GM18520 (cell line): ENCODE measurements around the gene SCAF11.
A peak's percentile ranks its signal among the peaks of the same experiment; 100 is the strongest.

Experiments
- ATAC-seq: cut with Tn5 transposase; IDR thresholded peaks from one replicate; pipeline ENCODE4 v1.9.1; 2021; ENCODE audit not compliant: unreplicated experiment

Gene SCAF11

DNA sequence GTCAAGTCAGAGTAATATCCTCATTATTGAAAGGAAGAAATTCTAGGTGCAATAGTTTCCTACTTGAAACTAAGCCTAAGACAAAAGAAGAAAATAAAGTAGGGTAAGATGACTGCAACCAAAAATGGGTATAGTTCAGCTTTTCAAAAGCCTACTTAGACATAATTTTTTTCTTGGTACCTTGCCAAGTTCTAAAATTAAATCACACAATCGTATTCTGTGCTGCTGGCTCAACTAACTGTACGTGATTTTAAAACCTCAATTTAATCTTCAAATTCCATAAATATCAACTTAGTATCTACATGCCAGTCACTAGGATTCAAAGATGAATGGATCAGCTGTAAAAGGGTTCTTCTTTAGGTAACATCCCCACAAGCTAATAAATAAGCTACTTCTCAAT, 56.9 kb downstream of the SCAF11 start:
- no peak for ATAC-seq

DNA sequence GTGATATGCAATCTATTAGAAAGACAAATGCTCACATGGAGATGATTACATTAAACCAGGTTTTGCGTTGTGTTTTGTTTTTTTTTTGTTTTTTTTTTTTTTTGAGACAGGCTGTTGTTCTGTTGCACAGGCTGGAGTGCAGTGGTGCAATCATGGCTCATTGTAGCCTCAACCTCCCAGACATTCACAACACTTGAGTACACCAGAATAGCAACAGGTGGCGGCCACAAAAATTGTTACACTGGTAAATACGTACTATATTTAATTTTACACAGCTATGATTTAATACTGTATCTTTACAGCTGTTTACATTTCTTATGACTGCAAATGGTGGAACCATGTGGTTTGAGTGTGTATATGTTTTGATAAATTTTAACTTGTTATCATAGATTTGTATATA, 60.0 kb downstream of the SCAF11 start:
- ATAC-seq, result no peak

DNA sequence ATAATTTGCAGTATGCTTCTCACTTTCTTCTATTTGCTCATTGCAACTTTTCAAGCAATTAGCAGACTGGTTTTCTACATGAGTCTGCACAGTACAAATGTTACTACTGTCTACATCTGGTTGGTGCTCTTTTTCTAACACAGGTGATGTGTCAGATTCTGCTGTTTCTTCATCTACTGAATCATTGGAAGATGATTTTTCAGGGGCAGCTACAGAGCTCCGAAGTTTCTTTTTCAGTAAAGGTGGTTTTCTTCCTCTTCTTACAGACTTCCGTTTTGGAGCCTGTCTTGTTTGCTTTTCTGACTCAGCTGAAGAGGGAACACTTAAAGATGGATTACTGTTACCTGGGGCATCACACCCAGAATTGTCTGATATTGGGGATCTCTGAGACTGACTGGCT, 62.1 kb downstream of the SCAF11 start:
- ATAC-seq, result no peak

DNA sequence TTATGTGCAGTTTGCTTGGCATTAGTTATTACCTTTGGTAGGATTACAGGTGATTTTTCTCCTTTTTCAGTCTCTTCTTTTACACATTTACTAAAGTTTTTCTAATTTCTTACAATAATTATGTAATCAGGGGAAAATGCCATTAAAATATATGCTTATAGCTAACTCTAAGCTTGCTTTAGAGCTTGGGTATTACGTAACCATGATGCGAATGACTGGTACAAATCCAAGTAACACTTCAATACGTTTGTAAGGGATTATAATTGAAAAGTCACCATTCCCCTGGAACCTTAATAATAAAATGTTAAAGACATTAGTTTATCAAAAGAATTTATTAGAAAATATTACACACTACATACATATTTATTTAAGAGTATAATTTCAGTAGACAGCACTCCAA, 71.6 kb downstream of the SCAF11 start:
- ATAC-seq, result no peak

DNA sequence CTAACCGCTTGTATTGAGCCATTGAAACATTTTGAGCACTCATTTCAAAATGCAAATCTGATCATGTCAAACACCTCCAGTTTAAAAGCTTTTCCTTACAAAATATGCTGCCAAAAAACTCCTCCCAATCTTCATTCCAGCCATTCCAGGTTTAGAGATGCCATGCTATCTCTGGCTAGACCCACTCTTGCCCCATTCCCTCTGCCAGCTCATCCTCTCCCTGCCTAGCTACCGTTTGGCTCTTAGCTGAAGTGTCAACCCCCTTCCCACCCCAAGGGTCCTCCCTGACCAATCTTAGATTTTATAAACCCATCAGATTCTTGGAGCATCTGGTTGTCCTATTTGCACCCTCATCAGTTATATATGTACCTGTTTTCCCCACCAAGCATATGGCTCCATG, 75.0 kb downstream of the SCAF11 start:
- ATAC-seq, result no peak

DNA sequence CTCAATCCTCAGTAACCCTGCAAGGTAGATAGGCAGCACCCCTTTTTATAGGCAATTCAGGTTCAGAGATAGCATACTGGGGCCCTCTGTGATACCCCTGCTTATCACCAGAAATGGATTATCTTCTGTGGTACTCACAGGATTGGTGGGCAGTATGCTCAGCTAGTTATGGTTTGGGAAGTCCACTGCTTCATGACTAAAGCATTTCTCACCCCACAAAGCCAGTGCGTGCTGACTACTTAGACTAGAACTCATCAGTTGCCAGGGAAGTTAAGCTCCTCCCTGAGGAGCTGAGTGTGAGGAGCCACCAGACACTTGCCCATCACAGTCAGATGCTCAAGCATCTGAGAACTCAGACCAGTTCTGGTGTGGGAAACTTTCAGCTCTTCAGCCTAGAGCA, 76.3 kb downstream of the SCAF11 start:
- no peak for ATAC-seq

DNA sequence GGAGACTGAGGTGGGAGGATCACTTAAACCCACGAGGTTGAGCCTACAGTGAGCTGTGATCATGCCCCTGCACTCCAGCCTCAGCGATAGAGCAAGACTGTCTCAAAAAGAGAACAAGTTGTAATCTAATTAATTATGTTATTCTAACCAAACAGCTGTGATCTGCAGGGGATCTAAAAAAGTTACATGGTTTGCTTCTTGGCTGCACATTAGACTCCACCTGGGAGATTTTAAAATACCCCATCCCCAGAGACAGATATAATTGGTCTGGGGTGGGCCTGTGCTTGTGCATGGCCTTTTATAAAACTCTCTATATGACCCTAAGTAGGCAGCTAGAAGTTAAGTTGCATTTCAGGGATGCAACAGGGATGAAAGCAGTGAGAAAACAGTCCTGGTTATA, 76.7 kb downstream of the SCAF11 start:
- ATAC-seq, result no peak

DNA sequence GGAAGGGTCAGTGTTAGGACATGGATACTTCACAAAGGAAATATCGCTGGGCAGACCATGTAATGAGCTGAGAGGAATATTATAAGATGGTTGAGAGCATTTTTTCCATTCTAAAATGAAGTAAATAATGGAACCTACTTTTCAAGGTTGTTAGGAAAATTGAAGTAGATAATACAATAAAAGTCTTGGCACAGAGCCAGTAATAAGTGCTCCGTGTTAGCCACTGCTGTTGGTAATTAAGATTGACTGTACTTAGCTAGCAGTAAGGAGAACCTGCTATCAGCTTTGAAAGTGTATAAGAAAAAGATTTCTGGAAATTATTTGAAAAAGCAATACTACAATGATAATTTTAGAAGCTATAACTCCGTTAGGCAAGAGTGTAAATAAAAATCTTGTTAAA, 77.6 kb downstream of the SCAF11 start:
- ATAC-seq, result no peak

DNA sequence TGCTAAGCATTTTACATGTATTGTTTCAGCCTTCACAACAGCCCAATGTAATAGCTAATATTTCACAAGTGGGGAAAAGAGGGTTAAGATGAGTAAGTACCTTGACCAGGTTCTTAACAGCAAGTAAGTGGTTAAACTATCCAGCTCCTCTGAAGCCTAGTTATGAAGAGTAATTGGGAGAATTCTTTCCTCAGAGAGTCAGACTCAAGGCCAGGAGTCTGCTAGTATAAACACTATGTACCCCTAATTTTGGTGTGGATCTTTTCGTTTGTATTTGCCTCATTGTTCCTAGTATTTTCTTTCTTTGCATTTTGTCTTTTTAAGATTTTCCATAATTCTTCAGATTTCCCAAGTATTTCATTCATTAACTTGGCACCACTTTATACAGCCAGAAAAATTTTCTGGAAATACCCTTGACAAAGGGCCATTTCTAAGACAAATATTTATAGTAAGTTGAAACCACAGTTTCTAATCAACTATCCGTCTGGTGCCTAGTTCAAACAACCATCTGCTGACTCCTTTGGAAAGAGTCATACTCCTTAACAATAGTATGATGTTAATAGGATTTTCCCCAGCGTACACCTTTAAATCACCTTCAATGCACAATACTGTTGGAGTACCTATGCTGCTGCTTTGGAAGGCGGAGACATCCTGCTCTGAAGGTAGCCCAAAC, 81.2 kb downstream of the SCAF11 start:
- ATAC-seq, result no peak

DNA sequence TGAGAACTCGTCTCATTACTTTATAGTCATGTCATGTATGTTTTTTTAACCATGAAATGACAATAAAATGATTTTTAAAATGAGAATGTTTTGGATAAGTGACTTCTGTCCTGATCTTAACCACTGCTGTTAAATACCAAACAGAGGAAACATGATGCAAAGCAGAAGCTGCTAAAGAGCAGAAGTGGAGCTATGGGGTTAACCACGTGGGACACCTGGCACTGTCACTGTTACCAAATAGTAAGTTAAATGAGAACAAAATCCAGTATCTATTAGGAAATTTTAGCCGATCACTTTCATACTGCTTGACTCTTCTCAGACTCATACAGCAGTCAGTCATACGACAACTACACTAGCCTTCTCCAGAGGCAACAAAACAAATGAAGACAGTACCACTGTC, 82.4 kb downstream of the SCAF11 start:
- peak; percentile 78 for ATAC-seq

DNA sequence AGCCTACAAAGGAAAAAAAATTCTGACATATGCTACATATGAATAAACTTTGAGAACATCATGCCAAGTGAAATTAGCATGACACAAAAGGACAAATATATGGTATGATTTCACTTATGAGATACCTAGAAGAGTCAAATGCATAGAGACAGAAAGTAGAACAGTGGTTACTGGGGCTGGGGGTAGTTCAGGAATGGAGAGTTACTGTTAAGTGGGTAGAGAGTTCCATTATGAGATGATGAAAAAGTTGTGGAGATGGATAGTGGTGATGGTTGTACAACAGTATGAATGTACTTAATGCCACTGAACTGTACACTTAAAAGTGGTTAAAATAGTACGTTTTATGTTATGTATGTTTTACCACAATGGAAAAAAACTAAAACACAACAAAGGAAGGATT, 92.3 kb downstream of the SCAF11 start:
- ATAC-seq, result no peak

DNA sequence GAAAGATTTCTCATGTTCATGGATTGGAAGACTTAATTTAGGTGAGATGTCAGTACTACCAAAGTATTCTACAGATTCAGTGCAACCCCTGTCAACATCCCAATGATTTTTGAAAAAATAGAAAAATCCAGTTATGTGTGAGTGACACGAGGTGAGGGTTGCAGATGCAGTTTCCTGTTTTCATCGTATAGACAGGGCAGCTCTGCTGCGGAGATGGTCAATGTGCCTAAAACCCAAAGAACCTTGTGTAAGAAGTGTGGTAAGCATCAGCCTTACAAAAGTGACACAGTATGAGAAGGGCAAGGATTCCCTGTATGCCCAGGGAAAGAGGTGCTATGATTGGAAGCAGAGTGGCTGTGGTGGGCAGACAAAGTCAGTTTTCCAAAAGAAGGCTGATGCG, 94.4 kb downstream of the SCAF11 start:
- ATAC-seq, result no peak

DNA sequence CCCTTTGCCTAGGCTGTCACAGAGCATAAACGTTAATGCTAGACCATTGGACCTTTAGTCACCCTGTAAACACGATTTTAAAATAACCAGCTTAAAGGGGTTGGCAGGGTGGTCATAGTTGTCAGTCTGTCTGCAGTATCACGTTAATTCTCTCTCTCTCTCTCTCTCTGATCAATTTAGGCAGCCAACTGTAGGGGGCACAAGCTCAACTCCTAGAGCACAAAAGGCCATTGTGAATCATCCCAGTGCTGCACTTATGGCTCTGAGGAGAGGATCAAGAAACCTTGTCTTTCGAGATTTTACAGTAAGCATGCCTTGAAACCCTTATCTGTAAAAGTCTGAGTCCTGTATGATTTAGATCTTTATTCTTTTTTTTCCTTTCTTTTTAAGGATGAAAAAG, 97.1 kb downstream of the SCAF11 start:
- no peak for ATAC-seq

DNA sequence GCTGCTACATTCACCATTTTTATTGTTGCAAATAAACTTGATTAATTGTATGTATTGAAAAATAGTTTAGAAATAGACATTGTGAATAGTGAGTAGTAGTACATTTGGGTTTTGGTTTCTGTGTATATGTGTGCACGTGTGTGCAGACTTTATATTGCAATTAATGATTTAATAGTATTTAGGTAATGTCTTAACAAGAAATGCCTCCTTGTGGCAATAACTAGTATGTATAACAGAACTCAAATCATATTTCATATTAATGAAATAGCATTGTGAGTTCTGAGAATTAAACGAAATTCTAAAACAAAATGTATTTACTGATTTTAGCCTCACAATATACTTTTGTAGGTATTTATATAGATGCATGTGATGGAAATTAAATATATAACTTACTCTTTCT, 100.1 kb downstream of the SCAF11 start:
- no peak for ATAC-seq

DNA sequence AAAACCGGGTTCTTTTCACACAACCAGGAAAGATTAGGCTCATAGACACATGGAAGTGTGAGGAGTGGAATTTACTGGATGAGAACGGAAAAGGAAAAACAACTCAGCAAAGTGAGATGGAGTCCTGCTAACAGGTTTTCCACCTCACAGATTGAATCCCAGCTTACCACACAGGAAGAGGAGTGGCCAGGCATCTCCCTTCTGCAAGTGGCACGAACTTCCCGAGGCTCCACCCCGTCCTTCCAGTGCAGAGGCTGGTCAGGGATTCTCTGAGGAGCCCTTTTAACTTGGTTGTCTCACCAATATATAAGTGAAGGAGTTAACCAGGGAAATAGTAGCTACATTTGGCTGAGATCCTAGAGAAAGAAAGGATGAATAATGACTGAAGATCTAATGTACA, 102.8 kb downstream of the SCAF11 start:
- no peak for ATAC-seq

DNA sequence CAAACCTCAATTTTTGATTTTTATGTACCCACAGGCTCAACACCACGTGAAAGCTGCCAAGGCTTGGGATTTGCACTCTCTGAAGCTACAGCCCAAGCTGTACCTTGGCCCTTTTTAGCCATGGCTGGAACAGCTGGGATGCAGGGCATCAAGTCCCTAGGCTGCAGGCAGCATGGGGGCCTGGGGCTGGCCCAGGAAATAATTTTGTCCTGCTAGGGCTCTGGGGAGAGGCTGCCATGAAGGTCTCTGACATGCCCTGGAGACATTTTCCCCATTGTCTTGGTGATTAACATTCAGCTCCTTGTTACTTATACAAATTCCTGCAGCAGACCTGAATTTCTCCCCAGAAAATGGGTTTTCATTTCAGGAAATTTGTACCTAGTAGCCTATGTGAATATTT, 103.7 kb downstream of the SCAF11 start:
- ATAC-seq, result no peak

DNA sequence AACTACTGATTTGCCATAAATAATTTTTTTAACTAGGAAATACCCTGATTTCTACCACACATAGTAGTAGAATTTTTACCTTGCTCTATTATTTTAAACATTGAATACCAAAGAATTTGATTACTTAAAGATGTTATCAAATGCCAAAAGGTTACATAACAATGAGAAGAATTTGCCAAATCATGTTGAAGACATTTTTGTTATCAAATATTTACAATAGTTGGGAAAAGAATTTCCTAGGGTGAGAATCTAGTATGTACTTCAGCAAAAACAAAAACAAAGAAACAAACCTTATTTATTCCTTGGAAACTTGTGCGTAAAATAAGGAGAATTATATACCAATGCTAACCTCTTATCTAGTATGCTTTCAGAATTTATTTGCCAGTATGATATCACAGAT, 107.2 kb downstream of the SCAF11 start:
- ATAC-seq, result no peak

DNA sequence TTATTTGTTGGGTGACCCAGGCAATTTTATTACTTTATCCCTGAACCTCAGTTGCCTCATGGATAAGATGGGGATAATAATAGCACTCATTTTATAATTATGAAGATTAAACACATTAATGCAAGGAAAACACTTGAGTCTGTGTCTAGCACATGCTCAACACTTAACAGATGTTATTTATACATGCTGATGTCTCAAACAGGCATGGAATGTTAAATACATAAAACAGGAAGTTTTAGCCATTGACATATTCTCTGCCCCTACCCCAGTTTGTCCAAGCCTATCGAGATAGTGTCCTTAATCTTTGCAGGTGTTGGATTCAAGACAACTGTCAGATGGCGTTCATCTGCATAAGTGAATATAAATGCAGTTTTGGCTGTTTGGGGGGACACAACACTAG, 109.8 kb downstream of the SCAF11 start:
- ATAC-seq, result no peak

DNA sequence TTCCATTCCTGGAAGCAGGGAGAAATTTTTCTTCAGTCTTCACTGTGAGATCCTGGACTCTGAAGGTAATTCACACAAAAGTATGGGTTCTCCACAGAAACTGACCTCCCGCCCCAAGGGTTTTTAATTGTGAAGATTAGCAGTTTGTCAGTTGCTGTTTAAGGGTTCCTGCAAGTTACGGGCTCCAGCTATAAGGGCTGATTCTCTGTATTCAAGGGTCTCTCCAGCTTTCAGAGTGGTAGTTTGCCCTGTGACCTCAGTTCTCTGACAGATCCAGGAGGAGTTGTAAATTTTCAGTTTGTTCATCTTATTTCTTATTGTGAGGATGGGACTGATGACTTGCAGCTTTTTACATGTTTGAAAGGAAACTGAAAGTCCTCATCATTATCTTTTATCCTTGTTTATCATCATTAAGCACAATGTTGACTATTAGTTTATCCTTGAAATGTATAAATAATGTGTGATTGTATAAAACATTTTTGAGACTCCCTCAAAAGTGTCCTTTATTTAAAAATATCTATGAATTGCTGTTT, 110.9 kb downstream of the SCAF11 start:
- ATAC-seq, result no peak

DNA sequence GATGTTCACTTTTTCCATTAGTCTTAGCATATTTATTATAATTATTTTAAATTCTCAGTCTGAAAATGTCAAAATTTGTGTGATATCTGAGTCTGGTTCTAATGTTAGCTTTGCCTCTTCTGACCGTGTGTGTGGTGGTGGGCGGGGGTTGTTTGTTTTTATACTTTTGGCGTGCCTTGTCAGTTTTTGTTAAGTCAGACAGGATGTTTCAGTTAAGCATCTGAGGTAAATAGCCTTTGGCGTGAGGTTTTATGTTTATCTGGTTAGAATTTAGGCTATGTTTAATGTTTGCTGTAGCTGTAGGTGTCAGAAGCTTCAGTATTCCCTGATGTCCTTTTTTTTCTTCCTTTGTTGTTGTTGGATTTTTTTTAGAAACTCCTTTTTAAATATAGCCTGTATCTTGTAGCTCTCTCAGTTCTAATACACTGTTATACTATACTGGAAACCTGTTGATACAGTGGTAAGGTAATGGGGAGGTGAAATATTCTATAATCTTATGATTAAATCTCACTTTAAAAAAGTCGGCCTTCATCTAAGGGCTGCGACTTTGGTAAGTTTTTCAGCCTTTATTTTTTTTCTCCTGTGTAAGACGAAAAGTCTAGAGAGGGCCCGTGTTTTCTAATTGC, 111.6 kb downstream of the SCAF11 start:
- no peak for ATAC-seq

DNA sequence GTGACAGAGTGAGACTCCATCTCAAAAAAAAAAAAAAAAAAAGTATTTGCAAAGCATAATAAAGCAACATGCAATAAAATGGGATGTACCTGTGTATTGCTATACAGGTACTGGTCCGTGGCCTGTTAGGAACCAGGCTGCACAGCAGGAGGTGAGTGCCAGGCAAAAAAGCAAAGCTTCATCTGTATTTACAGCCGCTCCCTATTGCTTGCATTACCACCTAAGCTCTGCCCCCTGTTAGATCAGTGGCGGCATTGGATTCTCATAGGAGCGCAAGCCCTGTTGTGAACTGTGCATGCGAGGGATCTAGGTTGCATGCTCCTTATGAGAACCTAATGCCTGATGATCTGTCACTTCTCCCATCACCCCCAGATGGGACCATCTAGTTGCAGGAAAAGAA, 113.3 kb downstream of the SCAF11 start:
- no peak for ATAC-seq

DNA sequence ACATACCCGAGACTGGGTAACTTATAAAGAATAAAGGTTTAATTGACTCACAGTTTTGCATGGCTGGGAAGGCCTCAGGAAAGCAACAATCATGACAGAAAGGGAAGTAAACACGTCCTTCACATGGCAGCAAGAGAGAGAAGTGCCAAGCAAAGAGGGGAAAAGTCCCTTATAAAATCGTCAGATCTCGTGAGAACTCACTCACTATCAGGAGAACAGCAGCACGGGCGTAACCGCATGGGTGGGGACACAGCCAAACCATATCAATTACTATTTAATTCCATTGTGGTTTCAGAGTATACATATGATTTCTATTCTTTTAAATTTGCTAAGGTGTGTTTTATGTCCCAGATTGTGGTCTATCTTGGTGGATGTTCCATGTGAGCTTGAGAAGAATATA, 117.9 kb downstream of the SCAF11 start:
- ATAC-seq, result no peak
